ENCODE results near the gene OTOR.
A peak's percentile ranks its signal among the peaks of the same experiment; 100 is the strongest.

OTOR gene

GRCh38 chr20:16748308-16748900 lies at the start of gene OTOR:
Gene OTOR, plus strand, starts transcription at chr20:16748358. Its CDS starts 44 bp downstream, at chr20:16748402.
- DNase-seq, result no peak

- no peak for DNase-seq
Observed at GRCh38 chr20:16699293-16699692, 48.9 kb upstream of the OTOR start.

GRCh38 chr20:16701296-16701695 lies 46.9 kb upstream of the OTOR start:
- DNase-seq, result peak; percentile 50 to 52

GRCh38 chr20:16703570-16703969 lies 44.6 kb upstream of the OTOR start:
- DNase-seq, result no peak

- no peak for DNase-seq
Observed at GRCh38 chr20:16707674-16708073, 40.5 kb upstream of the OTOR start.

- DNase-seq, result no peak
Observed at GRCh38 chr20:16708602-16709001, 39.6 kb upstream of the OTOR start.

- DNase-seq, result peak; percentile 4 to 24
Observed at GRCh38 chr20:16709017-16709416, 39.1 kb upstream of the OTOR start.

GRCh38 chr20:16710781-16711180 lies 37.4 kb upstream of the OTOR start:
- no peak for DNase-seq

- DNase-seq, result peak; percentile 60 to 70
Observed at GRCh38 chr20:16711661-16712258, 36.4 kb upstream of the OTOR start.

- DNase-seq, result no peak
Observed at GRCh38 chr20:16712511-16712947, 35.6 kb upstream of the OTOR start.

- DNase-seq, result no peak
Observed at GRCh38 chr20:16713066-16713465, 35.1 kb upstream of the OTOR start.

GRCh38 chr20:16714242-16714641 lies 33.9 kb upstream of the OTOR start:
- DNase-seq, result no peak

GRCh38 chr20:16714751-16715150 lies 33.4 kb upstream of the OTOR start:
- DNase-seq, result no peak

- DNase-seq, result no peak
Observed at GRCh38 chr20:16719421-16719820, 28.7 kb upstream of the OTOR start.

GRCh38 chr20:16729080-16729479 lies 19.1 kb upstream of the OTOR start:
- no peak for DNase-seq

GRCh38 chr20:16729565-16730460 lies 18.3 kb upstream of the OTOR start, which contains the start of gene SNRPB2:
Gene SNRPB2, plus strand, starts transcription at chr20:16730026. Its CDS starts 1,677 bp downstream, at chr20:16731703.
- DNase-seq, result peak; percentile 95

- DNase-seq, result peak; percentile 59 to 60
Observed at GRCh38 chr20:16732506-16733152, 15.5 kb upstream of the OTOR start.

GRCh38 chr20:16740365-16741072 lies 7.6 kb upstream of the OTOR start:
- DNase-seq, result no peak

GRCh38 chr20:16744178-16744807 lies 3.9 kb upstream of the OTOR start:
- no peak for DNase-seq

GRCh38 chr20:16745204-16745603 lies 3.0 kb upstream of the OTOR start:
- DNase-seq, result no peak

- DNase-seq, result no peak
Observed at GRCh38 chr20:16747291-16747811, 807 bp upstream of the OTOR start.

GRCh38 chr20:16749573-16749972 lies 1.4 kb downstream of the OTOR start:
- no peak for DNase-seq
